ENCODE data around the gene KRTAP5-10.
"Not testable (repeated sequence)": the region's sequence is repeated elsewhere in the genome, so short reads cannot be mapped to it uniquely, and the experiment has no call there.

The KRTAP5-10 gene

GRCh38 chr11:71588822-71589545 is 23.6 kb downstream of the KRTAP5-10 start:
- H3K27ac ChIP-seq, H3K4me3 ChIP-seq: not testable (repeated sequence)

- H3K27ac ChIP-seq, H3K4me3 ChIP-seq: not testable (repeated sequence)
Observed at GRCh38 chr11:71589546-71589920, 24.2 kb downstream of the KRTAP5-10 start.

GRCh38 chr11:71603221-71603620 is 37.9 kb downstream of the KRTAP5-10 start:
- not testable (repeated sequence) for H3K4me3 ChIP-seq, H3K27ac ChIP-seq

DNA sequence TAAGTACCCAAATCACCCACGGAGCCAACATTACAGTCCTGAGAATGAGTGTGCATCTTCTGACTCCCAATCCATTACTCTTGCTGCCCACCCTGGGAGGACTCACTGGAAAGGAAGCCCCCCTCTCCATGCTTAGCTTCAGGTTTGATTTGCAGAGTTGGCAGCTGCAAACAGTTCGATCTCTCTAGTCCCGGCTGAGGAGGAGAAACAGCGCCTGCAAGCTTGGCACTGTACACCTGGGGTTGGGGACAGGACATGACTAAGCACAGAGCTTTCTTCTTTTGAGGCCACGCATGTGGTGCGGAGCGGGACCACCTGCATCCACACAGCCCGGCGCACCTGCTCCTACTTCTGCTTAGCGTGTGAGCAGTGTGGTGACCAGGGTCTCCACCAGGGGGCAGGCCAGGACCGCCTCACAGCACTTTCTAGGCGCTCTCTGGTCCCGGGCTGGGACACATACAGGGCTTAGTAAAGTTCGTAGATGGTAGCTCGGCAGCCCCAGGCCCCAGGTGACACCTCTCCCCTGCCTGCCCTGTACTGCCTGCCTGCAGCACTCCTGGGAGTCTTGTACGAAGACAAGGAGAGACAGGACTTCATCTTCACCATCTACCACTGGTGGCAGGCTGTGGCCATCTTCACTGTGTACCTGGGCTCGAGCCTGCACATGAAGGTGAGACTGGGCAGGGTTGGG is 39.6 kb downstream of the KRTAP5-10 start:
- not testable (repeated sequence) for H3K27ac ChIP-seq, H3K4me3 ChIP-seq

GRCh38 chr11:71606853-71607519 is 41.6 kb downstream of the KRTAP5-10 start:
- H3K27ac ChIP-seq, H3K4me3 ChIP-seq: not testable (repeated sequence)

DNA sequence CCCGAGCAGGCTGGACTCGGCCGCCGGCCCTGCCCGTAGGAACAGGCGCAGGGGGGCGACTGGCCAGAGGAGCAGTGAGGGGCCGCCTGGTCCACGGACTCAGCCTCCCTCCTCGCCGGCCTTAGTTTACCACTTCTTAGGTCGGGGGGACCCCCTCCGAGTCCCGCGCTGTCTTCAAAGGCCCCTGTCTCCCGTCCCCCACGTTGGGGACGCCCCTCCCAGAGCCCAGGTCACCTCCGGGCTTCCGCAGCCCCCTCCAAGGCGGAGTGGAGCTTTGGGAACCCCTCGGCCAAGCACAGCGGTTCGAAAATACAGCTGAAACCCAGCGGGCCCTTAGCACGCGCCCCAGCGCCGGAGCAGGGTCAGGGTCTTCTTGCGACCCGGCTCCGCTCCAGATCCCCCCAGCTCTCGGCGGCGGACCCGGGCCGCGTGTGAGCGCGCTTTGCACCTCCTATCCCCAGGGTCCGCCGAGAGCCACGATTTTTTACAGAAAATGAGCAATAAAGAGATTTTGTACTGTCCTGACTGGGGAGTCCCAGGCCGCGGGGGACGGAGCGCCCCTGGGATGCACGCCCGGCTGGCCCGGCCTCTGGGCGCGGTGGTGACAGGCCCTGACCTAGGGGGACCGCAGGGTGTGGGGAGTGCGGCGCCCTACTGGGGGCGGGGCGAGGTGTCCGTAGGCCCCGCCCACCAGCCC is 42.3 kb downstream of the KRTAP5-10 start:
- H3K4me3 ChIP-seq = peak overlapping the region in 1 of 7 experiments; percentile 15
- not testable (repeated sequence) for H3K27ac ChIP-seq

DNA sequence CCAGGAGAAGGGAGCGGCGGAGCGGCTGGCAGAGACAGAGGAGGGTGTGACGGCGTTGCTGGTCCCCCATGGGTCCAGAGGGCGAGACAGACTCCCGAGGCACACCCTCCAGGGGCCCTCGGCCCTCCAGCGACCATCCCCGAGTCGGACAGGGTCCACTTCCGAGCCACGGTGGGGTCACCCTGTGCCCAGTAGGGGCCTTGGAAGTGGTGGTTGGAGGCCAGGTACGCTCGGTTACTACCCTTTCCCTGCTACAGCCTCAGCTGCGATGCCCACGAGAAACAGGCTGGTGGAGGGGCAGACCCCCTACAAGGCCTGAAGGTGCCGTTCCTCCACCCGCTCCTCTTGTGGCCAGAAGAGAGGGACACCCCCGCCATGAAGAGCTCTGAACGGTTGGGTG is 42.9 kb downstream of the KRTAP5-10 start:
- H3K4me3 ChIP-seq, H3K27ac ChIP-seq: not testable (repeated sequence)

DNA sequence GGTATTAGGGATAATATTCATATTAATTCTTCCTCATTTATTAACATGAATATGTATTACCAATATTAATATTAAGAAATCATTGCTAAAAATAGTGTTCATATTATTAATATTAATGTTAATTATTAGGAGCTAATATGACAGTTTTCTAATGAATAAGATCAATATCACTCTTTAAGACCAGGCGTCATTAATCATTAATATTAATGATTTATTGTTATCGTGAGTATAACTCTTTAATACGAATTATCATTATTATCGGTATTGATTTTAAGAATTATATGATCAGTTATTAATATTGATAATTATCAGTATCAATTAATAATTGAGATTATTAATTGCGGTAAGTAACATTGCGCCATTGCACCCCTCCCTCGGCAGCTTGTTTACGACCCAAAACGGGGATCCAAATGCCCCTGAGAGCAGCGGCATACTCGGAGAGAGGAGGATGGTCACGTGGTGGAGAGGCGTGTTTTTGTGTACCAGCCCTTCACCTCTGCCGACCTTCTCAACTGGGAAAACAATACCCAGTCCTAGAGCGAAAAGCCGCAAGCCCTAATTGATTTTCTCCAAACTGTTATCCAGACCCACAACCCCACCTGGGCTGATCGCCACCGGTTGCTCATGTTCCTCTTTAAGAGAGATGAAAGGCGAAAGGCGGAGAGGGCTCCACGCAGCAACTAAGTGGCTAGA is 46.0 kb downstream of the KRTAP5-10 start:
- H3K4me3 ChIP-seq, H3K27ac ChIP-seq: not testable (repeated sequence)

DNA sequence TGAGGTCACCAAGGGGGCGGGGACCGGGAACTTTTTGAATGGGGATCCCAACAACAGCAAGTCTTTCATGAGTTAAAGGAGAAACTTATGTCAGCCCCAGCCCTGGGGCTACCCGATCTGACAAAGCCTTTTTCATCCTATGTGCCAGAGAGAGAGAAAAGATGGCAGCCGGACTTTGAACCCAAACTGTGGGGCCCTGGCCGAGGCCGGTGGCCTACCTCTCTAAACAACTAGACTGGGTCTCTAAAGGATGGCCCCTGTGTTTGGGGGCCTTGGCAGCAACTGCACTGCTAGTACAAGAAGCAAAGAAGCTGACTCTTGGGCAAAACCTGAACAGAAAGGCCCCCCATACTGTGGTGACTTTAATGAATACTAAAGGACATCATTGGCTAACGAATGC is 48.6 kb downstream of the KRTAP5-10 start:
- not testable (repeated sequence) for H3K27ac ChIP-seq, H3K4me3 ChIP-seq

DNA sequence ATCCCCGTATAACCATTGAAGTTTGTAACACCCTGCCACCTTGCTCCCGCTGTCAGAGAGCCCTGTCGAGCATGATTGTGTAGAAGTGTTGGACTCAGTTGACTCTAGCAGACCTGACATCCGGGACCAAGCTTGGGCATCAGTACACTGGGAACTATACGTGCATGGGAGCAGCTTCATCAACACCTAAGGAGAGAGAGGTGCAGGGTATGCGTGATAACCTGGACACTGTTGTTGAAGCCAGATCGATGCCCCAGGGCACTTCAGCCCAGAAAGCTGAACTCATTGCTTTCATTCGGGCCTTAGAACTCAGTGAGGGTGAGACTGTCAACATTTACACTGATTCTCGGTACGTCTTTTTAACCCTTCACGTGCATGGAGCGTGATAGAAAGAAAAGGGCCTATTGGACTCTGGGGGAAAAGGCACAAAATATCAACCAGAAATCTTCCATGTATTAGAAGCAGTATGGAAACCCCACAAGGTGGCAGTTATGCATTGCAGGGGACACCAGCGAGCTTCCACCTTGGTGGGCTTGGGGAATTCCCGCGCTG is 49.1 kb downstream of the KRTAP5-10 start:
- H3K4me3 ChIP-seq, H3K27ac ChIP-seq: not testable (repeated sequence)

- H3K27ac ChIP-seq, H3K4me3 ChIP-seq: not testable (repeated sequence)
Observed at GRCh38 chr11:71615003-71615402, 49.6 kb downstream of the KRTAP5-10 start.
